Measurements from ENCODE around the gene EIF2AK2.

- TF ChIP-seq CTCF (IDR thresholded peaks at IDR 0.05): no peak
- TF ChIP-seq POLR2AphosphoS5 (IDR thresholded peaks at IDR 0.05): no peak
- TF ChIP-seq POLR2A (IDR thresholded peaks at IDR 0.05; ENCODE audit: low read depth): no peak
- TF ChIP-seq EP300 (IDR thresholded peaks at IDR 0.05): no peak
Measured at GRCh38 chr2:37068686-37069085, 88.1 kb downstream of the EIF2AK2 start.
